GM20431 (cell line): Measurements from ENCODE around the gene TROAP.

Experiments
- in situ Hi-C: fragments of 300-500 bp; cut with MseI, MboI; formaldehyde crosslinking; loops from one replicate; pipeline ENCODE4 v1.15.0; 2020; ENCODE audit warnings: low sequenced_read_pairs; ENCODE audit not compliant: unreplicated experiment

The TROAP gene, protein sequence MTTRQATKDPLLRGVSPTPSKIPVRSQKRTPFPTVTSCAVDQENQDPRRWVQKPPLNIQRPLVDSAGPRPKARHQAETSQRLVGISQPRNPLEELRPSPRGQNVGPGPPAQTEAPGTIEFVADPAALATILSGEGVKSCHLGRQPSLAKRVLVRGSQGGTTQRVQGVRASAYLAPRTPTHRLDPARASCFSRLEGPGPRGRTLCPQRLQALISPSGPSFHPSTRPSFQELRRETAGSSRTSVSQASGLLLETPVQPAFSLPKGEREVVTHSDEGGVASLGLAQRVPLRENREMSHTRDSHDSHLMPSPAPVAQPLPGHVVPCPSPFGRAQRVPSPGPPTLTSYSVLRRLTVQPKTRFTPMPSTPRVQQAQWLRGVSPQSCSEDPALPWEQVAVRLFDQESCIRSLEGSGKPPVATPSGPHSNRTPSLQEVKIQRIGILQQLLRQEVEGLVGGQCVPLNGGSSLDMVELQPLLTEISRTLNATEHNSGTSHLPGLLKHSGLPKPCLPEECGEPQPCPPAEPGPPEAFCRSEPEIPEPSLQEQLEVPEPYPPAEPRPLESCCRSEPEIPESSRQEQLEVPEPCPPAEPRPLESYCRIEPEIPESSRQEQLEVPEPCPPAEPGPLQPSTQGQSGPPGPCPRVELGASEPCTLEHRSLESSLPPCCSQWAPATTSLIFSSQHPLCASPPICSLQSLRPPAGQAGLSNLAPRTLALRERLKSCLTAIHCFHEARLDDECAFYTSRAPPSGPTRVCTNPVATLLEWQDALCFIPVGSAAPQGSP

DNA sequence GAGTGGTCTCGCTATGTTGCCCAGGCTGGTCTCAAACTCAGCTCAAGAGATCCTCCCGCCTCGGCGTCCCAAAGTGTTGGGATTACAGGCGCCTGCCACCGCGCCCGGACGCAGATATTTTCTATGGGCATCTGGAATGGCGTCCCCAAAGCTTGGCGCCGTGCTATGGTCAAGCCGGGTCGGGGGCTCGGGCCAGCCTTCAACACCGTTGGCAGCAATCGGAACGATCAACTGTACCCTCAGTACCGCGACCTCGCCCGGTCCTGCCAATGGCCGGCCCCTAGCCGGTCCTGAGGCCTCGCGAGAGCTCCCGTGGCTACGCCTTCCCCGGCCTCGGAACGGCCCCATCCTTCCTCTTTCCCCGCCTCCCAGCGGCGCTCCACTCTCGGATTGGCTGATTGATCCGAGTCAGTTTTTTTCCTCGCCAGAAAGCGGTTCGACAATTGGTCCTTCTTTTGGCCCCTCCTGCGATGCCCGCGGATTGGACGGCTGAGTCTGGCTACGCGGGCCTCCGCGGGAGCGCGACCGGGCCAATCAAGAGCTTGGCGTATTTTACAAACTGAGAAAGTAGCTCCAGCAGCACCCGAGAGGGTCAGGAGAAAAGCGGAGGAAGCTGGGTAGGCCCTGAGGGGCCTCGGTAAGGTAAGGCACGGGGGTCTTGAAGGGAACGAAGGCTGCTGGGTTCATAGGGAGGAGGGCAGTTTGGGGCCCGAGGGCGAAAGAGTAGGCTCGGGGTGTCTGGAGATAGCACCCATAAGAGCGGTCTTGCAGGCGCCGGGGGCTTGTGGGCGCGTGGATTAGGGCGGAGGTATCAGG is at the start of gene TROAP:
Gene TROAP (plus strand): TSS at position 548 of the 816 bp plus-strand sequence. CDS start 354 bp downstream, outside the sequence.
- in situ Hi-C loops, result no loop called here

DNA sequence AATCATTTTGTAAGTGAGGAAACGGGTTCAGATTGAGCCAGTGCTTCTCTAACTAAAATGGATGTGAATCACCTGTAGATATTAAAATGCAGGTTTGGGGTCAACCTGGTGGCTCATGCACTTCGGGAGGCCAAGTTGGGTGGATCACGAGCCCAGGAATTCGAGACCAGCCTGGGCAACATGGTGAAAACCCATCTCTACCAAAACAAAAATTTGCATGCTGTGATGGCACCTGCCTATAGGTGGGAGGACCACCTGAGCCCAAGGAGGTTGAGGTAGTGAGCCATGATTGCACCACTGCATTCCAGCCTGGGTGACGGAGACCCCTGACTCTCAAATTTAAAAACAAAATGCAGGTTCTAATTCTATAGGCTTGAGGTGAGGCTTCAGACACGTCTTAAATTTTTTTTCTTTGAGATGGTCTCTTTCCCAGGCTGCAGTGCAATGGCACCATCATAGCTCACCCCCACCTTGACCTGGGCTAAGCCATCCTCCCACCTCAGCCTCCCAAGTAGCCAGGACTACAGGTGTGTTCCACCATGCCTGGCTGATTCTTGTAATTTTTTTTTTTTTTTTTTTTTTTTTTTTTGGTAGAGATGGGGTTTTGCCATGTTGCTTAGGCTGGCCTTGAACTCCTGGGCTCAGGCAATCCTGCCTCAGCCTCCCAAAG is 49.2 kb upstream of the TROAP start:
- in situ Hi-C loops, result no loop called here

DNA sequence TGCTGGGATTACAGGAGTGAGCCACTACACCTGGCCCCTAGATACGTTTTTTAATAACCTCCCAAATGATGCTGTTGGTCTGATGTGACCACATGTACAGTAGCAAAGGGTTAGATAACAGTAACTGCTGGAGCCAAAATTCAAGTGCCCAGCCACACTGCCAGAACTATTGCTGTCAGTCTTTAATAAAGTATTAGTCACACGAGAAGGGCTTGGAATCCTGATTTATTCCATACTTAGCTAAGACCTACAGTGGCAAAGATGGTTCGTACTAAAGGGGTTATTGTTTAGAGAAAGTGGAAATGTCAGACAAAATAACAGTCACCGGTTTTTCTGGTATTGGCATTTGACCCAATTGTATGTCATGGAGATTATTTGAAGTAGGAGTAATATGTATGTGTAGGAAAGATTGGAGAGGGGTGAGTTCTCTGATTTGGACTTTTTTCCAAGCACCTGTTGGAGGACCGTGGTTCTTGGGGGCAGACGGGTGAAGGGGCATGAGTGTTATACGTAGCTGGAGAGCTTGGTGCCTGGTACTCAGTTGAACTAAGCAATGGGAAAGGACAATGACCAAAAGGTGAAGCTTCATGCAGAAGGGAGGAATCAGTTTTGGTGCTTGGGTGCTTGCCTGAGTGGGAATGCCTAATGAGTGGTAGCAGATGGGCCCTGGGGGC is 48.5 kb upstream of the TROAP start:
- in situ Hi-C loops, result no loop called here

DNA sequence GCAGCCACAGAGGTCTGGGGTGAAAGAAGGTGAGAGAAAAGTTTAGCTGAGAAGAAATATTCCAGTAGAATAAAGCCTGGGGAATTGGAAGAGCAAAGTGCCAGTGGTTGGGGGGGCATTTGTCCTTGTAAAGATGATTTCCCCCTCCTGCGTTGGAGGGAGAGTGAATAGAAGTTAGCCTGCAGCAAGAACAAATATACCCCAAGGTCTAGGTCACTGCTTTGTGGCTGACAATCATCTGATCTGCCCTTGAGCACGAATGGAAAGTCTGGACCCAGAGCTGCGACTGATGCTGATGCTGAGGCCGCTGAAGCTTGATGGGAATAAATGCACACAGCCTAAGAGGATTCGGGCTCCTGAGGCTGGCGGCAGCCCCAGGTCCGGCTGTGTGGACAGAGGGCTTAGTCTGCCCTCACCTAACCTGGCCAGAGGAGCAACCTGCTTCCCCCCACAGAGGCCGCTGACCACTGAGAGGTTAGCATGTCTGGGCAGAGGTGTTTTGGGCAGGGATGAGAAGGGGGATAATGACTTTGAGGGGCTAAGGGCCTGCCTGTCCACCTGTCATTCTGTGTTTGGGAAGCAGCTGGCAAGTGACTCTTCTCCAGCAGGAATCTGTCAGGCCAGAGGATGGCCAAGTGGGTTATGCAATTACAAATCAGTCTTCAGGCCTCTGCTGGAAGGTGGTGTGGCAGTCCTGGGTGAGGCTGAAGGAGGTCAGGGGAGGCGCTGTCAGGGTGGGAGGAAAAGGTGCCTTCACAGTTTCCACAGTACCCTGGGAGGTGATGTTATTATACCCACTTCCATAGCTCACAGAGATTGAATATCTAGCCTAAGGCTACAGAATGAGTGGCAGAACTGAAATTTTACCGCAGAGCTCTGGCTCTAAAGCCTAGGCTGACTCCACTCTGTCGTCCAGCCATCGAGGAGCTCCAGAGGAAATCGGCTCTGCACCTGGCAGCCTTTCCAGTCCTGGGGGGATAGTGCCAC is 46.5 kb upstream of the TROAP start:
- in situ Hi-C loops, result no loop called here

DNA sequence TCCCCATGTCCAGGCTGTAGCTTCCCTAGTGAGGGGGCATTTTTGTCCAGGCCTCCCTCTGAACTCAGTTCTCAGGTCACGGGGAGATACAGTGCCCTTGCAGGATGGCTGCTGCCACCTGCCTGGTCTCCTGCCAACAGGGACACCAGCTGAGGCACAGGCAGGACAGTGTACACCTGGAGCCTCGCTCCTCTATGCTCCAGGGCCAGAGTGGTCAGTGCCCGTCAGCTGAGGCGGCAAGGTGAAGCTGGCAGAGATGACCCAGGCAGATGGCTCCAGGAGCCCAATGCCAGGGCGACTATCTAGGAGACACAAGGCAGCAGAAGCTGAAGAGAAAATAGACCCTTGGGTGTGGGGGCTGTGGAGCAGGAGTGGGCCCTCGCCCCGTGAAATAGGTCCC is 45.6 kb upstream of the TROAP start:
- in situ Hi-C loops, result no loop called here

DNA sequence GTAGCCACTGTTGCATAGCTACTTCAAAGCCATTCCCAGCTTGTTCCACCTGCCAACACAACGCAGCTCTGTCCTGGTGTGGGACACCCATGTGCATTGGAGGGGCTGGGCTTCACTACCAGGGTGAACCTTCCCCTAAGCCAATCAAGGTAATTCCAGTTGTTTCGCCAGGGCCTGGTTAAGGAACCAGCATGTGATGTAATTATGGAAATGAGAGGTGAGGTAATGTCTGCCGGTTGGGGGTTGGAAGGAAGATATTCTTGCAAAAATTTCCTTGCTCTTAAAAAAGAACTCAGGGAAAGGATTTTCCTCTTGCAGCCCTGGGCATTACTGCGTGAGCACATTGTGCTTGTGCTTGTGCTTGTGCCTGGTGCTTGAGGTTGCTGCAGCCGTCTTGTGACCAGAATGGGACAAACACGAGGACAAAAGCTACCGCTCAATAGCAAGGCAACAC is 43.3 kb upstream of the TROAP start:
- in situ Hi-C loops, result loop anchor here (10.0 kb wide), 1 partner anchor 65 kb away; the partner anchor contains the start of gene DNAJC22

DNA sequence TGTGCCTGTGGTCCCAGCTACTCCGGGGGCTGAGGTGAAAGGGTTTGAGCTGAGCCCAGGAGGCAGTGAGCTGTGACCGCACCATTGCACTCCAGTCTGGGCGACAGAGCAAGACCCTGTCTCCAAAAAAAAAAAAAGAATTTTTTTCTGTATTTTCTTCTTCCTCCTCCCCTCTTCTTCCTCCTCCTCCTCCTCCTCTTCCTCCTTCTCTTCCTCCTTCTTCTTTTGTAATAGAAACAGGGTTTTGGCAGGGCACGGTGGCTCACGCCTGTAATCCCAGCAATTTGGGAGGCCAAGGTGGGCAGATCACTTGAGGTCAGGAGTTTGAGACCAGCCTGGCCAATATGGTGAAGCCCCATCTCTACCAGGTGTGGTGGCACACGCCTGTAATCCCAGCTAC is 42.5 kb upstream of the TROAP start:
- in situ Hi-C loops, result loop anchor here (10.0 kb wide), 1 partner anchor 64 kb away; the partner anchor contains the start of gene DNAJC22

DNA sequence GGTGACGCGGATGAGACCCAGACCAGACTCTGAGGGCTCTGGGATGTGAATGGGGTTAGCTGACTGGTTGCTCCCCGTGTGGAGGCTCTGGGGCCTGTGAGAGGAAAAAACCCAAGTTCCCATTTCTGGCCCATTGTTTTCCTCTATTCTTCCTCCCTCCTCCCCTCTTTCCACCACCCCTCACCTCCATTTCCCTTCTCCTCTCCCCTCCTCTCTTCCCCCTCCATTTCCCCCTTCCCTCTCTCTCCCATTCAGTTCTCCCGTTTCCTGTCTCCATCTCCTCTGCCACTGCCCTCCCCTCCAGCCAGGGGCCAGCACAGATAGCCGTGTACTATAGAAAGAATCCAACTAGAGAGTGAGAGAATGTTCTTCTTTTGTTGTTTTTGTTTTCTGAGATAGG is 40.8 kb upstream of the TROAP start:
- in situ Hi-C loops, result loop anchor here (10.0 kb wide), 1 partner anchor 62 kb away; the partner anchor contains the start of gene DNAJC22

DNA sequence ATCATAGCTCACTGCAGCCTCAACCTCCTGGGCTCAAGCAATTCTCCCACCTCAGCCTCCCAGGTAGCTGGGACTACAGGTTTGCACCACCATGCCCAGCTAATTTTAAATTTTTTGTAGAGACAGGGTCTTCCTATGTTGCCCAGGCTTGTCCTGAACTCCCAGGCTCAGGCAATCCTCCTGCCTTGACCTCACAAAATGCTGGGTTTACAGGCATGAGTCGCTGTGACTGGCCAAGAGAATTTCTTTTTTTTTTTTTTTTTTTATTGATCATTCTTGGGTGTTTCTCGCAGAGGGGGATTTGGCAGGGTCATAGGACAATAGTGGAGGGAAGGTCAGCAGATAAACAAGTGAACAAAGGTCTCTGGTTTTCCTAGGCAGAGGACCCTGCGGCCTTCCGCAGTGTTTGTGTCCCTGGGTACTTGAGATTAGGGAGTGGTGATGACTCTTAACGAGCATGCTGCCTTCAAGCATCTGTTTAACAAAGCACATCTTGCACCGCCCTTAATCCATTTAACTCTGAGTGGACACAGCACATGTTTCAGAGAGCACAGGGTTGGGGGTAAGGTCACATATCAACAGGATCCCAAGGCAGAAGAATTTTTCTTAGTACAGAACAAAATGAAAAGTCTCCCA is 40.2 kb upstream of the TROAP start:
- in situ Hi-C loops, result loop anchor here (10.0 kb wide), 1 partner anchor 62 kb away; the partner anchor contains the start of gene DNAJC22

DNA sequence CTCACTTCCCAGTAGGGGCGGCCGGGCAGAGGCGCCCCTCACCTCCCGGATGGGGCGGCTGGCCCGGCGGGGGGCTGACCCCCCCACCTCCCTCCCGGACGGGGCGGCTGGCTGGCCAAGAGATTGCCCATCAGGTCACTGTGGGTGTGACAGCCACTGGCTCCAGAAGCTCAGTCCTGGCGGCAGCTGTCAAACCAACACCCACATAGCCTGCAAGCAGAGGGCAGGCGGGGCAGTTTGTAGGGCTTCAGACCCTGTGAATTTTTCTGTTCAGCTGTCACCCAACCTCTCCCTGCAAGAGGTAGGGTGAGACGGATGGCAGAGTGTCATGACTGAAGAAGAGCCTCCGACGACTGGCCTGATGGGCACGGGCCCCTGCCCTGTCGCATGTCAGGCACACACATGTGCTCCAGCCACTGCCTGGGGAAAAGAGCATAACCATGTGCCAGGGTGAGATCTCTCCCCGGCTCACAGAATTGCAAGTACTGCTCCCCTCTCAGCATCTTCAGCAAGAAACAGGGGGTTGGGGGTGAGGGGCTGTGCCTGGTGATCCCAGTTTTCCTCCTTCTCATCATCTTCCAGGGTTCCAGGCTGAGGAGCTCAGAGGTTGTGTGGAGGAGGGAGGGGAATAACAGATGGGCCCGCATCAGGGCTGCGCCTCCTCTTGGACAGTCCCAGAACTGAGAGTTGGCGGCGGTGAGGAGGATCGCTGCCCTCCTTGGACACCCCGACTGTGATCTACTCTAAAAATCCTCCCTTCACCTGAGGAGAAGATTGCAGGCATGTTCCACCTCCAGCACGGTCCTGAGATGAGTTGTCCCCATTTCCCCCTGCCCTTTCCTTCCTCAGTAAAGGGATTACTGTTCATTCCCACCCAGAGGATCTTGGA is 39.3 kb upstream of the TROAP start:
- in situ Hi-C loops, result loop anchor here (10.0 kb wide), 1 partner anchor 61 kb away; the partner anchor contains the start of gene DNAJC22

DNA sequence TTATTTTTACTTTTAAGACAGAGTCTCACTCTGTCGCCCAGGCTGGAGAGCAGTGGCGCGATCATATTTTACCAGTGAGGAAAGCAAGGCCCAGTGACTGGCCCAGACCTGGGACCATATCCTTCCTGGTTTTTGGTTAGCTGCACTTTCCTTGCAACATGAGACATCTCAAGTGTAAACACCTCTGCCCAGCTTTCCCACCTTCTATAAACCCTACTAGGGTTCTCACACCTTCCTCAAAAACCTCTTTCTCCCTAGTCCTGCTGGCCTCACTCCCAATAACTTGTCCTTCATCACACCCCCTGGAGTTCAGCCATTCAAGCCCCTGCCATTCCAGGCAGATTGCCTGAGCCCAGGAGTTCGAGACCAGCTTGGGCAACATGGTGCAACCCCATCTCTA is 38.4 kb upstream of the TROAP start:
- in situ Hi-C loops, result loop anchor here (10.0 kb wide), 1 partner anchor 60 kb away; the partner anchor contains the start of gene DNAJC22

DNA sequence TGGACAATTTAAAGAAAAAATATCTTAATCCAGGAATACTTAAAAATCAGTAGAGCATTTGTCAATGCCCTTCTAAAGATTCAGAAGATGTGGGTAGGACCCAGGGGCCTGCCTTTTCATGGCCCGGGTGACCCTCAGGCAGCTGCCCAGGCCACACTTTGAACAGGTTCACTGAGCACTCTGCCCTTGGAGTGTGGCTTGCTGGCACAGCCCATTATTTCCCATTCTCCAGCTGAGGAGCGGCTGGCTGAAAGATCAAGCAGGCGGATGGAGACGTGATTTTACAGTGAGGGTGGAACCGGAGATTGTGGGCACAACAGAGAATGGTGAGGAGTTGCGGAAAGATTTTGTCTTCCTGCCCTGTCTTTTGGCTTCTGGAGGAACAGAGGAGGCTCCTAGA is 35.2 kb upstream of the TROAP start:
- in situ Hi-C loops, result loop anchor here (10.0 kb wide), 1 partner anchor 57 kb away; the partner anchor contains the start of gene DNAJC22

DNA sequence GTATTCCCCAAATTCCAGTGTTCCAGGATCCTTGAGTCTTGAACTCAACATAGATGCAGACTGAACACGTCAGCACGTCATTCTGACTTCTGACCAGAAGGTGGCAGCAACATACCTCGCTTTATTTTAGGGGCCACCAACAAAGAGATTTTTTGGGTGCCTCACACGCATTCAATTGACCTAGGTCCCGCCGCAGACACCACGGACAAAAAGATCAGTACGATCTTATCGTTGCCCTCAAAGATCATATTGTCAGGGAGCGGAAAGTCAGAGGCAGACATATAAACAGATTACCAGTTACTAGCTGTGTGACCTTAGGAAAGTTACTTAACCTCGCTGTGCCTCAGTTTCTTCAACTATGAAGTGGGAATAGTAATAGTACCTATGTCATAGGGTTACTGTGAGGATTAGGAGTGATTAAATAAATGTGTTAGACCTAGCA is 34.6 kb upstream of the TROAP start:
- in situ Hi-C loops, result loop anchor here (10.0 kb wide), 1 partner anchor 56 kb away; the partner anchor contains the start of gene DNAJC22

DNA sequence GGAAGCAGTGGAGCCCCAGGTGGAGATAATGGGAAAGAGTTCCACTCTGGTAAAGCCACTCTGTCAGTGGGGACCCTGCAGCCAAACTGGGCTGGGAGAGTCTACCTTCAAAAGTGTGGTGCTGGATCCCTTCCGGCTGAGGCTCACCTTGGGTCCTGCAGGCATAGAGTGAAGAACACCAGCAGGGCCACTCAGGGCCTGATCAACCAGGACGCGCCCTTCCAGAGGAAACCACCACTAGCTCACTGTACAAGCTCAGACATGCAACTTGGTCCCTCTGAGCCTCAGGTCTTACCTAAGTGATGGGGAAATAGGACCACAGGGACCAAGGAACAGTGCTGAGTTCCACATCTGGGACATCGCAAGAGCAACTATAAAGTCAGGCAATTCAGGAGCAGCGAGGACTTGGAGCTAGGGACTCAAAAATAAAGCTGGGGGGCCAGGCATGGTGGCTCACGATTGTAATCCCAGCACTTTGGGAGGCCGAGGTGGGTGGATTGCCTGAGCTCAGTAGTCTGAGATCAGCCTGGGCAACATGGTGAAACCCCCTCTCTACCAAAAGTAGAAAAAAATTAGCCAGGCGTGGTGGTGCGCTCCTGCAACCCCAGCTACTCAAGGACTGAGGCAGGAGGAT is 34.0 kb upstream of the TROAP start:
- in situ Hi-C loops, result loop anchor here (10.0 kb wide), 1 partner anchor 56 kb away; the partner anchor contains the start of gene DNAJC22

DNA sequence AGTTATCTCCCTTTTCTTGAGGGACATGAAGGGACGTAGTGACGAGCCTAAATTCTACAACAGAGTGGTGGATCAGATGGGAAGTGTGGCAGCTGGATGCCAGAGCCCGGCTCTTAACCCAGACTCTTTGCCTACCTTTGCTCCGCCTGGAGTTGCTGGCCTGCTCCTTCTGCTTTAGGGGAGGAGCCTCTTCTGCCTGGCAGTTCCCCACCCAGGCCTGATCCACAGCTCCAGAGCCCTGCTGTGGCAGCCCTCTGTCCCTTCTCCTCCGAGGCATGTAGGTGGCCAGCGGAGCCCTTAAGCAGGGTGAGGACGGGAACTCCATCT is 30.4 kb upstream of the TROAP start:
- in situ Hi-C loops, result no loop called here
